SU-DHL-6 (cell line): ENCODE measurements around the gene CAP2.
"Not testable (repeated sequence)": the region's sequence is repeated elsewhere in the genome, so short reads cannot be mapped to it uniquely, and the experiment has no call there.

Source experiments
- H2AFZ ChIP-seq: fragments of 200-600 bp; sonication (generic); 2 replicates; pipeline ENCODE4 v1.6.1; 2014; ENCODE audit warnings: low read depth, mild to moderate bottlenecking, moderate library complexity, mixed read lengths, antibody characterized with exemption, low read length; ENCODE audit not compliant: severe bottlenecking
- H3F3A ChIP-seq: fragments of 200-600 bp; shearing (Covaris generic); 2 replicates; pipeline ENCODE4 v1.6.0; 2016; ENCODE audit warnings: antibody characterized with exemption, mild to moderate bottlenecking; ENCODE audit not compliant: insufficient read depth
- H3K27ac ChIP-seq: fragments of 200-600 bp; sonication (generic); 2 replicates; pipeline ENCODE4 v1.5.1; 2016; ENCODE audit warnings: low read depth, mild to moderate bottlenecking, low read length, moderate library complexity, mixed read lengths
- H3K27me3 ChIP-seq: fragments of 200-600 bp; sonication (generic), shearing (Covaris generic); 2 replicates; pipeline ENCODE4 v1.6.0; 2014; ENCODE audit warnings: mild to moderate bottlenecking, low read length
- H3K36me3 ChIP-seq: fragments of 200-600 bp; sonication (generic); 2 replicates; pipeline ENCODE4 v1.6.1; 2014; ENCODE audit warnings: mild to moderate bottlenecking, low read length, mixed read lengths
- H3K4me2 ChIP-seq: fragments of 300-600, 200-600 bp; shearing (Covaris generic), sonication (generic); 2 replicates; pipeline ENCODE4 v1.6.0; 2014; ENCODE audit warnings: low read length, low read depth, mild to moderate bottlenecking; ENCODE audit not compliant: poor library complexity, severe bottlenecking
- H3K4me3 ChIP-seq: fragments of 200-600 bp; sonication (generic); 2 replicates; pipeline ENCODE4 v1.5.1; 2014; ENCODE audit warnings: antibody characterized with exemption, low read length, mild to moderate bottlenecking, mixed read lengths; ENCODE audit not compliant: insufficient read depth, poor library complexity, severe bottlenecking
- H3K79me2 ChIP-seq: fragments of 200-600 bp; sonication (generic); 2 replicates; pipeline ENCODE4 v1.6.1; 2014; ENCODE audit warnings: mild to moderate bottlenecking, low read length, moderate library complexity; ENCODE audit not compliant: insufficient read depth
- H3K9ac ChIP-seq: fragments of 200-600 bp; sonication (generic); 2 replicates; pipeline ENCODE4 v1.7.0; 2014; ENCODE audit warnings: mild to moderate bottlenecking, low read length
- H3K9me2 ChIP-seq: fragments of 200-600 bp; sonication (generic); replicated peaks from 2 replicates; pipeline ENCODE4 v1.6.1; 2014; ENCODE audit warnings: low read length; ENCODE audit not compliant: insufficient read depth
- H3K9me3 ChIP-seq: fragments of 200-600 bp; sonication (generic); 2 replicates; pipeline ENCODE4 v1.6.1; 2014; ENCODE audit warnings: low read length, mixed read lengths; ENCODE audit not compliant: insufficient read depth
- H4K20me1 ChIP-seq: fragments of 200-600 bp; sonication (generic); 2 replicates; pipeline ENCODE4 v1.6.1; 2014; ENCODE audit warnings: low read depth, mild to moderate bottlenecking, antibody characterized with exemption, low read length, moderate library complexity, mixed read lengths
- CTCF ChIP-seq: fragments of 200-600 bp; sonication (generic); IDR thresholded peaks from one replicate; pipeline ENCODE4 v1.5.1; 2017; ENCODE audit warnings: antibody characterized with exemption, mild to moderate bottlenecking, low read length, moderate library complexity; ENCODE audit not compliant: insufficient read depth, poor library complexity, severe bottlenecking
- EZH2phosphoT487 ChIP-seq: fragments of 200-600 bp; sonication (generic), shearing (Covaris generic); conservative IDR thresholded peaks from 2 replicates; pipeline ENCODE4 v1.6.1; 2018; ENCODE audit warnings: mild to moderate bottlenecking, antibody characterized with exemption, low read length, moderate library complexity, mixed read lengths

The CAP2 gene

GRCh38 chr6:17584241-17584803 lies 190.9 kb downstream of the CAP2 start:
- Histone ChIP-seq H3F3A (0 out of 2 replicates have a peak, but pooled peaks cover 3% of the 10 kb centered on the region), H4K20me1 (no peaks in the 10 kb centered on the region), H3K9me2 (no peaks in the 10 kb centered on the region), H3K27ac (no peak overlapping the region), H2AFZ (peak overlapping the region; percentile 13), H3K4me2 (no peak overlapping the region), H3K27me3 (no peaks in the 10 kb centered on the region), H3K9me3 (no peaks in the 10 kb centered on the region), H3K79me2 (no peaks in the 10 kb centered on the region), H3K4me3 (no peak overlapping the region), H3K36me3 (no peaks in the 10 kb centered on the region), H3K9ac (no peak overlapping the region)
- TF ChIP-seq CTCF (peak; percentile 100), EZH2phosphoT487 (no peak)

- H3K36me3 ChIP-seq = no peaks in the 10 kb centered on the region
- no peak for TF ChIP-seq EZH2phosphoT487
- no peak for TF ChIP-seq CTCF
- 0 out of 2 replicates have a peak, but pooled peaks cover 3% of the 10 kb centered on the region for H3F3A ChIP-seq
- H4K20me1 ChIP-seq = no peaks in the 10 kb centered on the region
- H3K9ac ChIP-seq = no peak overlapping the region
- no peaks in the 10 kb centered on the region for H3K9me2 ChIP-seq
- H3K4me3 ChIP-seq = no peak overlapping the region
- no peaks in the 10 kb centered on the region for H3K27me3 ChIP-seq
- no peaks in the 10 kb centered on the region for H3K79me2 ChIP-seq
- H2AFZ ChIP-seq = no peak overlapping the region
- no peaks in the 10 kb centered on the region for H3K9me3 ChIP-seq
- no peak overlapping the region for H3K4me2 ChIP-seq
- no peak overlapping the region for H3K27ac ChIP-seq
These were observed 192.5 kb downstream of the CAP2 start for GRCh38 chr6:17585766-17586490.

GRCh38 chr6:17586623-17587022 lies 193.2 kb downstream of the CAP2 start:
- H3K9me2 ChIP-seq, H3K36me3 ChIP-seq, H3K79me2 ChIP-seq, H3F3A ChIP-seq, H3K9me3 ChIP-seq, H3K4me3 ChIP-seq, H3K9ac ChIP-seq, H4K20me1 ChIP-seq, H3K27me3 ChIP-seq, H2AFZ ChIP-seq, H3K4me2 ChIP-seq, H3K27ac ChIP-seq: not testable (repeated sequence)

- Histone ChIP-seq H3K4me2 (no peak overlapping the region), H3K79me2 (no peaks in the 10 kb centered on the region), H4K20me1 (no peaks in the 10 kb centered on the region), H3K27ac (no peak overlapping the region), H3K4me3 (no peak overlapping the region), H3K9me2 (no peaks in the 10 kb centered on the region), H3K27me3 (no peaks in the 10 kb centered on the region), H2AFZ (no peak overlapping the region), H3K36me3 (no peaks in the 10 kb centered on the region), H3K9me3 (no peaks in the 10 kb centered on the region), H3F3A (0 out of 2 replicates have a peak, but pooled peaks cover 3% of the 10 kb centered on the region), H3K9ac (no peak overlapping the region)
- TF ChIP-seq EZH2phosphoT487 (no peak), CTCF (no peak)
These were observed 194.6 kb downstream of the CAP2 start for GRCh38 chr6:17588011-17588410.
